ENCODE data around the gene SELENOO. TPM values are rescaled to one million over a fixed set of nuclear protein-coding genes. Genes with fewer than 3 reads are reported as not detected.

SELENOO gene
- total RNA-seq, 1 experiment from 2014 or later: 21.9 TPM

GRCh38 chr22:50190941-50191741 lies 9.7 kb upstream of the SELENOO start:
- Mint-ChIP-seq H3K9me3 (ENCODE audit: unreplicated experiment) (no peaks in the 10 kb centered on the region), H3K27me3 (ENCODE audit: insufficient read depth, unreplicated experiment) (no peaks in the 10 kb centered on the region), H3K27ac (ENCODE audit: low read depth, unreplicated experiment) (peak overlapping the region; percentile 69), H3K4me1 (ENCODE audit: insufficient read depth, unreplicated experiment) (peaks cover 5% of the 10 kb centered on the region), H3K36me3 (ENCODE audit: insufficient read depth, unreplicated experiment) (peaks cover 32% of the 10 kb centered on the region), H3K4me3 (ENCODE audit: unreplicated experiment) (peak overlapping the region; percentile 73)
- no peak for TF ChIP-seq CTCF (IDR thresholded peaks at IDR 0.05; ENCODE audit: unreplicated experiment)
- no peak for DNase-seq (ENCODE audit: unreplicated experiment)
- BruUV-seq (replicated peaks): TSS peak; percentile 24
- ChIA-PET POLR2A (interaction anchor here (0.6 to 1.8 kb wide), 10 partner anchors 9 to 484 kb away, joined by 3 to 7 read pairs (median 4); partner anchors contain the start of gene SELENOO), CTCF (interaction anchor here (0.6 to 3.2 kb wide), 13 partner anchors 8 to 160 kb away, joined by 3 to 21 read pairs (median 5); partner anchors contain the start of gene PANX2)
- intact Hi-C loops (cut with micrococcal nuclease): loop anchor here (1.0 kb wide), 1 partner anchor 42 kb away; no protein-coding TSS in a partner anchor

GRCh38 chr22:50192436-50193204 lies 8.2 kb upstream of the SELENOO start:
- CTCF ChIA-PET: no interaction called here
- H3K27me3 Mint-ChIP-seq (ENCODE audit: insufficient read depth, unreplicated experiment): no peaks in the 10 kb centered on the region
- POLR2A ChIA-PET: interaction anchor here (1.0 kb wide), 1 partner anchor 9 kb away, joined by 3 read pairs; no protein-coding TSS in a partner anchor
- H3K27ac Mint-ChIP-seq (ENCODE audit: low read depth, unreplicated experiment): no peak overlapping the region
- TF ChIP-seq CTCF (IDR thresholded peaks at IDR 0.05; ENCODE audit: unreplicated experiment): no peak
- no TSS peak for BruUV-seq (replicated peaks)
- H3K4me1 Mint-ChIP-seq (ENCODE audit: insufficient read depth, unreplicated experiment): peaks cover 5% of the 10 kb centered on the region
- no peak for DNase-seq (ENCODE audit: unreplicated experiment)
- intact Hi-C loops (cut with micrococcal nuclease): no loop called here
- H3K4me3 Mint-ChIP-seq (ENCODE audit: unreplicated experiment): no peak overlapping the region
- H3K9me3 Mint-ChIP-seq (ENCODE audit: unreplicated experiment): no peaks in the 10 kb centered on the region
- H3K36me3 Mint-ChIP-seq (ENCODE audit: insufficient read depth, unreplicated experiment): peaks cover 39% of the 10 kb centered on the region

GRCh38 chr22:50193621-50194020 lies 7.2 kb upstream of the SELENOO start:
- Mint-ChIP-seq H3K27ac (ENCODE audit: low read depth, unreplicated experiment) (no peak overlapping the region), H3K4me1 (ENCODE audit: insufficient read depth, unreplicated experiment) (peaks cover 5% of the 10 kb centered on the region), H3K27me3 (ENCODE audit: insufficient read depth, unreplicated experiment) (no peaks in the 10 kb centered on the region), H3K9me3 (ENCODE audit: unreplicated experiment) (no peaks in the 10 kb centered on the region), H3K4me3 (ENCODE audit: unreplicated experiment) (no peak overlapping the region), H3K36me3 (ENCODE audit: insufficient read depth, unreplicated experiment) (peaks cover 39% of the 10 kb centered on the region)
- TF ChIP-seq CTCF (IDR thresholded peaks at IDR 0.05; ENCODE audit: unreplicated experiment): no peak
- ChIA-PET POLR2A (interaction anchor here (1.6 kb wide), 1 partner anchor 15 kb away, joined by 7 read pairs; no protein-coding TSS in a partner anchor), CTCF (interaction anchor here (1.3 kb wide), 1 partner anchor 45 kb away, joined by 3 read pairs; no protein-coding TSS in a partner anchor)
- intact Hi-C loops (cut with micrococcal nuclease): no loop called here
- no TSS peak for BruUV-seq (replicated peaks)
- no peak for DNase-seq (ENCODE audit: unreplicated experiment)
